ENCODE measurements around the gene PRIM2.
"Not testable (repeated sequence)": the region's sequence is repeated elsewhere in the genome, so short reads cannot be mapped to it uniquely, and the experiment has no call there.

PRIM2 gene

DNA sequence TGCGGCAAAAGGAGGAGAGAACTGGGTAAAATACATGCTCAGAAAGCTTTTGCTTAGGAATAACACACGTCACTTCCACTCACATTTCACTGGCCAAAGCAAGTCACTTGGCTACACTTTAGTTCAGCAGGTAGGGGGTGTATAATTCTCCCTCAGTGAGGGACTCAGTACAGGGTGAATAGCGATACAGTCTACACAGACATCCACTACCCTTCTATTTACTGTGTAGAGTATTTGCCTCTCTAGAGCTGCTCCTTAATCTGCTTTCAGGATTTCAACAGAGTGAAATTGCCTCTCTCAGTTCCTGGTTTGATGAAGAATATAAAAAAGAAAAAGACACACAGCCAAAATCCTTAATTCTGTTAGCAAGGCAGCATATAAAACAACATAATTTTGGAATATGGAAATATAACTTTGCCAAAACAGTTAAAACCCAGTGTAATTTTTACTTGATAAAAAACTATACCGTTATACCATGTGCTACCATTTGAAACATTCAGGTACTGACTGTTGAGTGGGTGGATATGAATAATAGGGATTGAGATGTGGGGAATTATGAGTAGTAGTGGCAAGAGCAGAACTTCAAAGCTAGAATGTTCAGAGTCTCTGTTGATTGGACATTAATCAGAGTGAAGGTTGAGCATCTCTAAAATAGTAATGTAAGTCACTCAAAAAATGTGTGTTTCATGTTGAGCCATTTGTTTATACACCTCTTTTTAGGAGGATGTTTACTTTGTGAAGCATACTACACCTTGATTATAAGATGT, 51.7 kb downstream of the PRIM2 start:
- not testable (repeated sequence) for H3K9ac ChIP-seq (ENCODE audit: low read depth, low read length); H3K27me3 ChIP-seq (ENCODE audit: control insufficient read depth, insufficient read depth, low read length); H3K4me3 ChIP-seq (ENCODE audit: low read length); H3K4me2 ChIP-seq (ENCODE audit: low read length); H3K4me1 ChIP-seq (ENCODE audit: control insufficient read depth, insufficient read depth, low read length); H3K36me3 ChIP-seq (ENCODE audit: insufficient read depth, low read length); H3K9me3 ChIP-seq (replicated peaks; ENCODE audit: low read length)

- not testable (repeated sequence) for H3K4me3 ChIP-seq (ENCODE audit: low read length); H3K4me2 ChIP-seq (ENCODE audit: low read length); H3K27me3 ChIP-seq (ENCODE audit: control insufficient read depth, insufficient read depth, low read length); H3K9ac ChIP-seq (ENCODE audit: low read depth, low read length); H3K4me1 ChIP-seq (ENCODE audit: control insufficient read depth, insufficient read depth, low read length); H3K9me3 ChIP-seq (replicated peaks; ENCODE audit: low read length); H3K36me3 ChIP-seq (ENCODE audit: insufficient read depth, low read length)
Observed at GRCh38 chr6:57371779-57372178, 54.3 kb downstream of the PRIM2 start.

DNA sequence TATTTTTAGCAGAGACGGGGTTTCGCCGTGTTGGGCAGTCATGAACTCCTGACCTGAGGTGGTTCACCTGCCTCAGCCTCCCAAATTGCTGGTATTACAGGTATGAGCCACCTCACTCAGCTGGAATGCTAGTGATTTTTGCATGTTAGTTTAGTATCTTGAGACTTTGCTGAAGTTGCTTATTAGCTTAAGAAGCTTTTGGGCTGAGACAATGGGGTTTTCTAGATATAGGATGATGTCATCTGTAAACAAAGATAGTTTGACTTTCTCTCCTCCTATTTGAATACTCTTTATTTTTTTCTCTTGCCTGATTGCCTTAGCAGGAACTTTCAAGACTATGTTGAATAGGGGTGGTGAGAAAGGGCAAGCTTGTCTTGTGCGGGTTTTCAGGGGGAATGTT, 57.3 kb downstream of the PRIM2 start:
- H3K27me3 ChIP-seq (ENCODE audit: control insufficient read depth, insufficient read depth, low read length); H3K36me3 ChIP-seq (ENCODE audit: insufficient read depth, low read length): not testable (repeated sequence)

DNA sequence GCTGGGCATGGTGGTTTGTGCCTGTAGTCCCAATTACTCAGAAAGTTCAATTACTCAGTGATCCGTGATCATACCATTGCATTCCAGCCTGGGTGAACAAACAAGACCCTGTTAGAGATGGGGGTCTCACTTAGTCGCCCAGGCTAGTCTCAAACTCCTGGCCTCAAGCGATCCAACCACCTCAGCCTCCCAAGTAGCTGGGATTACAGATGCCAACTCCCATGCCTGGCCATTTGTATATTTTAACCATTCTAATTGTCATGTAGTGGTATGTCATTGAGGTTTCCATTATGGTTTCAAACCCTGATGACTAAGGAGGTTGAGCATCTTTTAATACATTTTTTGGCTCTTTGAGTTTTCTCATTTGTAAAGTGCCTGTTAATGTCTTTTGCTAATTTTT, 58.7 kb downstream of the PRIM2 start:
- not testable (repeated sequence) for H3K36me3 ChIP-seq (ENCODE audit: insufficient read depth, low read length); H3K4me2 ChIP-seq (ENCODE audit: low read length); H3K4me3 ChIP-seq (ENCODE audit: low read length); H3K9me3 ChIP-seq (replicated peaks; ENCODE audit: low read length); H3K9ac ChIP-seq (ENCODE audit: low read depth, low read length); H3K4me1 ChIP-seq (ENCODE audit: control insufficient read depth, insufficient read depth, low read length); H3K27me3 ChIP-seq (ENCODE audit: control insufficient read depth, insufficient read depth, low read length)

More for the DNA sequence above, 57.3 kb downstream of the PRIM2 start:
- H3K4me3 ChIP-seq (ENCODE audit: low read length); H3K9me3 ChIP-seq (replicated peaks; ENCODE audit: low read length); H3K9ac ChIP-seq (ENCODE audit: low read depth, low read length); H3K4me2 ChIP-seq (ENCODE audit: low read length); H3K4me1 ChIP-seq (ENCODE audit: control insufficient read depth, insufficient read depth, low read length): not testable (repeated sequence)

GRCh38 chr6:57389038-57389592, 71.7 kb downstream of the PRIM2 start:
- H3K36me3 ChIP-seq (ENCODE audit: insufficient read depth, low read length); H3K4me1 ChIP-seq (ENCODE audit: control insufficient read depth, insufficient read depth, low read length); H3K4me3 ChIP-seq (ENCODE audit: low read length); H3K27me3 ChIP-seq (ENCODE audit: control insufficient read depth, insufficient read depth, low read length); H3K9ac ChIP-seq (ENCODE audit: low read depth, low read length); H3K9me3 ChIP-seq (replicated peaks; ENCODE audit: low read length); H3K4me2 ChIP-seq (ENCODE audit: low read length): not testable (repeated sequence)

DNA sequence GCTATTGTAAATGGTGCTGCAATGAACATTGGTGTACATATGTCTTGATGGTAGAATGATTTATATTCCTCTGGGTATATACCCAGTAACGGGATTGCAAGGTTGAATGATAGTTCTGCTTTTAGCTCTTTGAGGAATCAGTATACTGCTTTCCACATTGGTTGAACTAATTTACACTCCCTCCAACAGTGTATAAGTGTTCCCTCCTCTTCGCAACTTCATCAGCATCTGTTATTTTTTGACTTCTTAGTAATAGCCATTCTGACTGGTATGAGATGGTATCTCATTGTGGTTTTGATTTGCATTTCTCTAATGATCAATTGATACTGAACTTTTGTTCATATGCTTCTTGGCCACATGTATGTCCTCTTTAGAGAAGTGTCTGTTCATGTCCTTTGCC, 73.4 kb downstream of the PRIM2 start:
- not testable (repeated sequence) for H3K4me2 ChIP-seq (ENCODE audit: low read length); H3K4me3 ChIP-seq (ENCODE audit: low read length); H3K27me3 ChIP-seq (ENCODE audit: control insufficient read depth, insufficient read depth, low read length); H3K36me3 ChIP-seq (ENCODE audit: insufficient read depth, low read length); H3K9me3 ChIP-seq (replicated peaks; ENCODE audit: low read length); H3K9ac ChIP-seq (ENCODE audit: low read depth, low read length); H3K4me1 ChIP-seq (ENCODE audit: control insufficient read depth, insufficient read depth, low read length)

DNA sequence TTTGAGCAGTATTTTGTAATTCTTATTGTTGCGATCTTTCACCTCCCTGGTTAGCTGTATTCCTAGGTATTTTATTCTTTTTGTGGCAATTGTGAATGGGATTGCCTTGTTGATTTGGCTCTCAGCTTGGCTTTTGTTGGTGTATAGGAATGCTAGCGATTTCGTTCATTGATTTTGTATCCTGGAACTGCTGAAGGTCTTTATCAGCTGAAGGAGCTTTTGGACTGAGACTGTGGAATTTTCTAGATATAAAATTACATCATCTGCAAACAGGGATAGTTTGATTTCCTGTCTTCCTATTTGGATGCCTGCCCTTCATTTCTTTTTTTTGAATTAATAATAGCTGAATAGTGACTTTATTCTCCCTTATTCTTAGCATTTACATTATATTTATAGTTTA, 74.6 kb downstream of the PRIM2 start:
- not testable (repeated sequence) for H3K9me3 ChIP-seq (replicated peaks; ENCODE audit: low read length); H3K9ac ChIP-seq (ENCODE audit: low read depth, low read length); H3K4me1 ChIP-seq (ENCODE audit: control insufficient read depth, insufficient read depth, low read length)

DNA sequence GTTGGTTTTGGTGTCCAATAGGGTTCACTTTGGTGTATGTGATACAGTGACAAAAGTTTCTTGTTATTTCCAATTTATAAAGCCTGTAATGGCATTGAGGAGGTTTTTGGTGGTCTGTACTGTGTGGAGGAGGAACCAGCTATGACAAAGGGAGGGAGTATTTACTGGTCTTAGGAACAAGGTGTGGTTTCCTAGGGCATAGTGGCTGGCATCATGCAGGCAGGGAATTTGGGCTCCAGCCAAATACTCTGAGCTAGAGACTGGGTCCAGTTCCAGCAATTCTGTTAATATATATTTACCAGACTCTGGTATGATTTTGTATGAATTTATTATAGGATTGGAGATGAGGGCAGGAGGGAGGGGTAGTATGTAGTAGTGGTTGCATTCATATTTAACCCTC, 101.9 kb downstream of the PRIM2 start:
- H3K4me2 ChIP-seq (ENCODE audit: low read length); H3K4me3 ChIP-seq (ENCODE audit: low read length); H3K9ac ChIP-seq (ENCODE audit: low read depth, low read length); H3K27me3 ChIP-seq (ENCODE audit: control insufficient read depth, insufficient read depth, low read length); H3K36me3 ChIP-seq (ENCODE audit: insufficient read depth, low read length); H3K4me1 ChIP-seq (ENCODE audit: control insufficient read depth, insufficient read depth, low read length); H3K9me3 ChIP-seq (replicated peaks; ENCODE audit: low read length): not testable (repeated sequence)

More for the DNA sequence above, 74.6 kb downstream of the PRIM2 start:
- not testable (repeated sequence) for H3K27me3 ChIP-seq (ENCODE audit: control insufficient read depth, insufficient read depth, low read length); H3K4me2 ChIP-seq (ENCODE audit: low read length); H3K4me3 ChIP-seq (ENCODE audit: low read length); H3K36me3 ChIP-seq (ENCODE audit: insufficient read depth, low read length)

DNA sequence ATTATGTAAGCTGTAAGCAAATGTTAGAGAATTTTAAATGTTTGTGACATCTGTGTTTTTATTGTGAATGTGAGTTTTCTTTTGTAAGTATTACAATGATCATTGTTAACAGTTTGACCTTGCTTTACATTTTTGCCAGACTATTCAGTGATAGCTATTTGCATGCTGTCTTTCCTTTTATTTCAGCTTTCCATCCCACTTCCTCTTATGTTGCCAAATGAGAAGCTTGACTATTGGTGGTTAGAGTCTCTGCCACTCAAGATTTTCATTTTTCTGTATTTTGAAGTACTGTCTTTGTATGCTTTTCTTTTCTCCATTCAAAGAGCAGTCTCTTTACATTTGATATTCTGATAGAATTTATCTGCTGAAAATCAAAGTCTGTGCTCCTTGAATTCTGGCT, 104.1 kb downstream of the PRIM2 start:
- no peaks in the 10 kb centered on the region for H3K9me3 ChIP-seq (replicated peaks; ENCODE audit: low read length)
- H3K4me3 ChIP-seq (ENCODE audit: low read length): no peak overlapping the region
- no peak overlapping the region for H3K9ac ChIP-seq (ENCODE audit: low read depth, low read length)
- no peaks in the 10 kb centered on the region for H3K4me1 ChIP-seq (ENCODE audit: control insufficient read depth, insufficient read depth, low read length)
- H3K4me2 ChIP-seq (ENCODE audit: low read length): no peak overlapping the region
- H3K27me3 ChIP-seq (ENCODE audit: control insufficient read depth, insufficient read depth, low read length): no peaks in the 10 kb centered on the region
- H3K36me3 ChIP-seq (ENCODE audit: insufficient read depth, low read length): no peaks in the 10 kb centered on the region

GRCh38 chr6:57423468-57423867, 106.0 kb downstream of the PRIM2 start:
- H3K4me1 ChIP-seq (ENCODE audit: control insufficient read depth, insufficient read depth, low read length): no peaks in the 10 kb centered on the region
- no peaks in the 10 kb centered on the region for H3K27me3 ChIP-seq (ENCODE audit: control insufficient read depth, insufficient read depth, low read length)
- H3K9ac ChIP-seq (ENCODE audit: low read depth, low read length): no peak overlapping the region
- H3K4me2 ChIP-seq (ENCODE audit: low read length): no peak overlapping the region
- H3K9me3 ChIP-seq (replicated peaks; ENCODE audit: low read length): no peaks in the 10 kb centered on the region
- H3K36me3 ChIP-seq (ENCODE audit: insufficient read depth, low read length): no peaks in the 10 kb centered on the region
- no peak overlapping the region for H3K4me3 ChIP-seq (ENCODE audit: low read length)

- H3K36me3 ChIP-seq (ENCODE audit: insufficient read depth, low read length); H3K27me3 ChIP-seq (ENCODE audit: control insufficient read depth, insufficient read depth, low read length); H3K4me3 ChIP-seq (ENCODE audit: low read length); H3K9me3 ChIP-seq (replicated peaks; ENCODE audit: low read length): not testable (repeated sequence)
- Histone ChIP-seq H3K4me1 (ENCODE audit: control insufficient read depth, insufficient read depth, low read length) (peaks cover 43% of the 10 kb centered on the region), H3K4me2 (ENCODE audit: low read length) (peak overlapping the region; percentile 51), H3K9ac (ENCODE audit: low read depth, low read length) (peak overlapping the region; percentile 20)
Observed at GRCh38 chr6:57431742-57432141, 114.3 kb downstream of the PRIM2 start.

- H3K4me2 ChIP-seq (ENCODE audit: low read length): peak overlapping the region; percentile 51
- no peaks in the 10 kb centered on the region for H3K27me3 ChIP-seq (ENCODE audit: control insufficient read depth, insufficient read depth, low read length)
- H3K9me3 ChIP-seq (replicated peaks; ENCODE audit: low read length): no peaks in the 10 kb centered on the region
- peak overlapping the region; percentile 61 for H3K9ac ChIP-seq (ENCODE audit: low read depth, low read length)
- H3K4me3 ChIP-seq (ENCODE audit: low read length): no peak overlapping the region
- H3K4me1 ChIP-seq (ENCODE audit: control insufficient read depth, insufficient read depth, low read length): peaks cover 43% of the 10 kb centered on the region
- H3K36me3 ChIP-seq (ENCODE audit: insufficient read depth, low read length): no peaks in the 10 kb centered on the region
Observed at GRCh38 chr6:57432157-57432556, 114.7 kb downstream of the PRIM2 start.
